HG03135 (cell line): ENCODE results near the gene BRAF.
"Not testable (repeated sequence)": the region's sequence is repeated elsewhere in the genome, so short reads cannot be mapped to it uniquely, and the experiment has no call there.

Source experiments
- ATAC-seq: cut with Tn5 transposase; IDR thresholded peaks from one replicate; pipeline ENCODE4 v1.9.1; 2021; ENCODE audit warnings: mild to moderate bottlenecking, moderate library complexity; ENCODE audit not compliant: unreplicated experiment

The BRAF gene

DNA sequence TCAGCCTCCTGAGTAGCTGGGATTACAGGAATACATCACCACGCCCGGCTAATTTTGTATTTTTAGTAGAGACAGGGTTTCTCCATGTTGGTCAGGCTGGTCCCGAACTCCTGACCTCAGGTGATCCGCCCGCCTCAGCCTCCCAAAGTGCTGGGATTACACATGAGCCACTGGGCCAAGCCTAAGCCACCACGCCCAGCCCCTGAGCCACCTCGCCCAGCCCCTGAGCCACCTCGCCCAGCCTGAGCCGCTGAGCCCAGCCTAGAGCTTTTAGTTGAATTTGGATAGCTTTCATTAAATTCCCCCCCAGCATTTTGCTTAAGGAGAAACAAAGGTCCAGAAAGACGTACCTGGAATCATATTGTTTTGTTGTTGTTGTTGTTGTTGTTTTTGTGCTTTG is 254.9 kb downstream of the BRAF start:
- ATAC-seq: not testable (repeated sequence)

DNA sequence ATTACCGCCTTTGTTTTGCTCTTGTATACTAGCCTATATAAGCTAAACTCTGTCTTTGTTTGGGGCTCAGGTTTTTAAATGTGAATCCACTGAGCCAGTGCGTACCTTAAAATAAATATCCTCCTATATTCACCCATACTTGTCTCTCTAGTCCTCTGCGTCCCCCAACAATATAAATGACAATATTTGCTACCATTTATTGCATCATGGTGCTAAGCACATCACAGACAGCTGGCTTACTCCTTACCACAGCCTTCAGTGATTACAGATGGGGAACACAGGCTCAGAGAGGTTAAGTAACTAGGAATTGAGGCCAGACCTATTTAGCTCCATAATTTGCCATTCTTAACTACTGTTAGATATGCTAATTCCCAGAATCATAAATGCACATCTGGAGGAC is 255.4 kb downstream of the BRAF start:
- ATAC-seq: no peak
